K562 (cell line): ENCODE measurements around the gene USP49. TPM values are rescaled to one million over a fixed set of nuclear protein-coding genes. Genes with fewer than 3 reads are reported as not detected.
A peak's percentile ranks its signal among the peaks of the same experiment; 100 is the strongest.

Source experiments
- ELF4 ChIP-seq: fragments of 450-650 bp; formaldehyde crosslinking; IDR thresholded peaks from 2 replicates; pipeline ENCODE4 v1.4.0; 2022; ENCODE audit warnings: missing genetic modification characterization
- RFX1 ChIP-seq: fragments of 450-650 bp; IDR thresholded peaks from 2 replicates; pipeline ENCODE4 v1.6.1; 2016; ENCODE audit warnings: mild to moderate bottlenecking, moderate library complexity
- TCFL5 ChIP-seq: fragments of 250-450 bp; sonication (Bioruptor Pico); conservative IDR thresholded peaks from 2 replicates; pipeline ENCODE4 v1.6.1; 2021; ENCODE audit warnings: mild to moderate bottlenecking, moderate library complexity, matching md5 sums
- ZNF316 ChIP-seq: fragments of 450-650 bp; IDR thresholded peaks from 2 replicates; pipeline ENCODE4 v1.6.1; 2016
- ZNF76 ChIP-seq: fragments of 250-450 bp; sonication (Bioruptor Pico); IDR thresholded peaks from 2 replicates; pipeline ENCODE4 v1.4.0; 2020; ENCODE audit warnings: mild to moderate bottlenecking, moderate library complexity, borderline replicate concordance
- polyA plus RNA-seq, 8 experiments: library from polyadenylated mRNA; depleted of rRNA in 4 of 8; stranded (reverse) in 5 of 8; unstranded in 3 of 8; fragments of >200 nt; fragmentation: Nextera tagmentation in 2 of 8; fragmentation: Illumina TruSeq in 1 of 8; extraction: Ambion mirVana in 2 of 8; extraction: Trizol in 1 of 8; gene quantifications; 2 replicates each; pipeline versions ENCODE4 v1.2.1 to v1.2.3, GENCODE V29; 2011 to 2014; ENCODE audit warnings: inconsistent platforms in 1 of 8, missing spikeins in 1 of 8
- total RNA-seq, 7 experiments: library from RNA; depleted of rRNA in 6 of 7; stranded (reverse); fragments of >200 nt in 6 of 7; fragmentation: Illumina TruSeq in 2 of 7; extraction: Trizol in 2 of 7; gene quantifications; 2 replicates each; pipeline versions ENCODE4 v1.2.1 to v1.2.3, GENCODE V29; 2011 to 2021; ENCODE audit warnings: low replicate concordance in 1 of 7
- TF ChIP-seq, protein P1 (sequence below), 2 experiments: fragments of 450-650 bp; IDR thresholded peaks; 2 replicates each; pipeline ENCODE4 v1.6.1; 2018; ENCODE audit warnings: mild to moderate bottlenecking in 2 of 2, low read depth in 1 of 2; ENCODE audit not compliant: partially characterized antibody in 2 of 2
- TF ChIP-seq, protein P2 (sequence below): fragments of 450-650 bp; IDR thresholded peaks from 2 replicates; pipeline ENCODE4 v1.6.1; 2016
- TF ChIP-seq, protein P3 (sequence below): sonication (generic); formaldehyde crosslinking; IDR thresholded peaks from 2 replicates; pipeline ENCODE4 v1.8.0; 2022; ENCODE audit warnings: mild to moderate bottlenecking, missing genetic modification reagents
- TF ChIP-seq, protein P4 (sequence below): fragments of 200-800 bp; sonication (Bioruptor generic); IDR thresholded peaks from 2 replicates; pipeline ENCODE4 v1.6.1; 2017; ENCODE audit warnings: missing genetic modification characterization, missing compliant biosample characterization

The USP49 gene
- total and polyA plus RNA-seq, 9 of the 15 experiments (the other 6 are each of a cell fraction or from before 2014, with no cell fraction given) = 1.0 to 9.9 (median 6.5) TPM

DNA sequence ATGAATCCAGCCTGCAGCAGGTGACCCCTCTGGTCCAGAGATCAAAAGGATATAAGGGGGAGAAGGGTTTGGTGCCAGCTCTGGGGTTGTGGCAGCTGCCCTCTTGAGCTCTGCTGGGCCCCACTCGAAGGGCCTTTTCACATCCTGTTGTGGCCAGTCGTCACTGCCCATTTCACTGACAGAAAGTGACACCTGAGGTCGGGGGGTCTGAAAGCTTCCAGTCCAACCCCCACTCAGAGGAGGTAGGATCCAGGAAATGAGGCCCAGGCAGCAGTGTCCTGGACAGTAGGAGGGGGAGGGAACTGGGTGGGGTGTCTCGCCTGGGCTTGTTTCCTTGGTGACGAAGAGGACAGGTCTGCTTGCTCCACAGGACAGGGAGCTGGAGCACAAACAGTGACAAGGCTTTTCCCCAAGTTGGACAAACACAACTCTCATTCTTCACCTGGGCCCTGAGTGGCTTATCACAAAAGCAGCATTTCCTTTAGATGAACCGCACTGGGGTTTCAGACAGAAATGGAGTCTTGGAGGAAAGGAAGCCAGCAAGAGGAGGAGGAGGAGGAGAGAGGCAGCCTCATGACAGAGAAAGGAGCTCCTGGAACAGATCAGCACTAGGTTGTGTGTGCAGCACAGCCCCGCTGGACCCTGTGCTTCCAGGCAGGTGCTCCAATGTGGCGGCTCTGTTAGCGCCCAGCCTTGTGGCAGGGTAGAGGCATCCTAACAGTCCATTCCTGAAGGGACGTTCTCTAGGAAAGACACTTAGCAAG lies 126.4 kb downstream of the USP49 start (continued):
- TF ChIP-seq, protein P1, sequence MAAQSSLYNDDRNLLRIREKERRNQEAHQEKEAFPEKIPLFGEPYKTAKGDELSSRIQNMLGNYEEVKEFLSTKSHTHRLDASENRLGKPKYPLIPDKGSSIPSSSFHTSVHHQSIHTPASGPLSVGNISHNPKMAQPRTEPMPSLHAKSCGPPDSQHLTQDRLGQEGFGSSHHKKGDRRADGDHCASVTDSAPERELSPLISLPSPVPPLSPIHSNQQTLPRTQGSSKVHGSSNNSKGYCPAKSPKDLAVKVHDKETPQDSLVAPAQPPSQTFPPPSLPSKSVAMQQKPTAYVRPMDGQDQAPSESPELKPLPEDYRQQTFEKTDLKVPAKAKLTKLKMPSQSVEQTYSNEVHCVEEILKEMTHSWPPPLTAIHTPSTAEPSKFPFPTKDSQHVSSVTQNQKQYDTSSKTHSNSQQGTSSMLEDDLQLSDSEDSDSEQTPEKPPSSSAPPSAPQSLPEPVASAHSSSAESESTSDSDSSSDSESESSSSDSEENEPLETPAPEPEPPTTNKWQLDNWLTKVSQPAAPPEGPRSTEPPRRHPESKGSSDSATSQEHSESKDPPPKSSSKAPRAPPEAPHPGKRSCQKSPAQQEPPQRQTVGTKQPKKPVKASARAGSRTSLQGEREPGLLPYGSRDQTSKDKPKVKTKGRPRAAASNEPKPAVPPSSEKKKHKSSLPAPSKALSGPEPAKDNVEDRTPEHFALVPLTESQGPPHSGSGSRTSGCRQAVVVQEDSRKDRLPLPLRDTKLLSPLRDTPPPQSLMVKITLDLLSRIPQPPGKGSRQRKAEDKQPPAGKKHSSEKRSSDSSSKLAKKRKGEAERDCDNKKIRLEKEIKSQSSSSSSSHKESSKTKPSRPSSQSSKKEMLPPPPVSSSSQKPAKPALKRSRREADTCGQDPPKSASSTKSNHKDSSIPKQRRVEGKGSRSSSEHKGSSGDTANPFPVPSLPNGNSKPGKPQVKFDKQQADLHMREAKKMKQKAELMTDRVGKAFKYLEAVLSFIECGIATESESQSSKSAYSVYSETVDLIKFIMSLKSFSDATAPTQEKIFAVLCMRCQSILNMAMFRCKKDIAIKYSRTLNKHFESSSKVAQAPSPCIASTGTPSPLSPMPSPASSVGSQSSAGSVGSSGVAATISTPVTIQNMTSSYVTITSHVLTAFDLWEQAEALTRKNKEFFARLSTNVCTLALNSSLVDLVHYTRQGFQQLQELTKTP (IDR thresholded peaks at IDR 0.05; ENCODE audit: low read depth in 1 of 2, partially characterized antibody in 2 of 2) = no peak
- TF ChIP-seq ELF4 (CRISPR knock-in tag) = no peak
- TF ChIP-seq, protein P2, sequence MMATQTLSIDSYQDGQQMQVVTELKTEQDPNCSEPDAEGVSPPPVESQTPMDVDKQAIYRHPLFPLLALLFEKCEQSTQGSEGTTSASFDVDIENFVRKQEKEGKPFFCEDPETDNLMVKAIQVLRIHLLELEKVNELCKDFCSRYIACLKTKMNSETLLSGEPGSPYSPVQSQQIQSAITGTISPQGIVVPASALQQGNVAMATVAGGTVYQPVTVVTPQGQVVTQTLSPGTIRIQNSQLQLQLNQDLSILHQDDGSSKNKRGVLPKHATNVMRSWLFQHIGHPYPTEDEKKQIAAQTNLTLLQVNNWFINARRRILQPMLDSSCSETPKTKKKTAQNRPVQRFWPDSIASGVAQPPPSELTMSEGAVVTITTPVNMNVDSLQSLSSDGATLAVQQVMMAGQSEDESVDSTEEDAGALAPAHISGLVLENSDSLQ = peak; percentile 52; the same call in 1 of the 2 replicates
- peak; percentile 44; the same call in 1 of the 2 replicates for TF ChIP-seq ZNF316
- TF ChIP-seq, protein P3, sequence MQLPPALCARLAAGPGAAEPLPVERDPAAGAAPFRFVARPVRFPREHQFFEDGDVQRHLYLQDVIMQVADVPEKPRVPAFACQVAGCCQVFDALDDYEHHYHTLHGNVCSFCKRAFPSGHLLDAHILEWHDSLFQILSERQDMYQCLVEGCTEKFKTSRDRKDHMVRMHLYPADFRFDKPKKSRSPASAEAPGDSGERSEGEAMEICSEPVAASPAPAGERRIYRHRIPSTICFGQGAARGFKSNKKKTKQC (CRISPR knock-in tag) = peak; percentile 40; the same call in 1 of the 2 replicates
- TF ChIP-seq TCFL5 (CRISPR knock-in tag) = no peak
- TF ChIP-seq, protein P4, sequence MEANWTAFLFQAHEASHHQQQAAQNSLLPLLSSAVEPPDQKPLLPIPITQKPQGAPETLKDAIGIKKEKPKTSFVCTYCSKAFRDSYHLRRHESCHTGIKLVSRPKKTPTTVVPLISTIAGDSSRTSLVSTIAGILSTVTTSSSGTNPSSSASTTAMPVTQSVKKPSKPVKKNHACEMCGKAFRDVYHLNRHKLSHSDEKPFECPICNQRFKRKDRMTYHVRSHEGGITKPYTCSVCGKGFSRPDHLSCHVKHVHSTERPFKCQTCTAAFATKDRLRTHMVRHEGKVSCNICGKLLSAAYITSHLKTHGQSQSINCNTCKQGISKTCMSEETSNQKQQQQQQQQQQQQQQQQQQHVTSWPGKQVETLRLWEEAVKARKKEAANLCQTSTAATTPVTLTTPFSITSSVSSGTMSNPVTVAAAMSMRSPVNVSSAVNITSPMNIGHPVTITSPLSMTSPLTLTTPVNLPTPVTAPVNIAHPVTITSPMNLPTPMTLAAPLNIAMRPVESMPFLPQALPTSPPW (CRISPR knock-in tag) = peak; percentile 73
- no peak for TF ChIP-seq ZNF76 (CRISPR knock-in tag)
- TF ChIP-seq RFX1 = peak; percentile 86
